Measurements from ENCODE around the gene RBMS3.

The RBMS3 gene

GRCh38 chr3:29853841-29854397 lies 573.0 kb downstream of the RBMS3 start:
- Histone ChIP-seq H3K9ac (ENCODE audit: low read length) (no peak overlapping the region), H3K27me3 (ENCODE audit: control insufficient read depth, insufficient read depth, low read length) (no peaks in the 10 kb centered on the region), H3K9me3 (ENCODE audit: control insufficient read depth, insufficient read depth, low read depth, low read length) (peaks cover 12% of the 10 kb centered on the region; the same call in 1 of the 2 replicates), H3K27ac (ENCODE audit: low read depth, low read length) (peak overlapping the region; percentile 3; the same call in 1 of the 2 replicates), H3K4me3 (ENCODE audit: low read depth, low read length) (no peak overlapping the region), H3K4me1 (ENCODE audit: control insufficient read depth, insufficient read depth, low read length) (peaks cover 8% of the 10 kb centered on the region), H3K36me3 (ENCODE audit: control insufficient read depth, insufficient read depth, low read length) (no peaks in the 10 kb centered on the region)

DNA sequence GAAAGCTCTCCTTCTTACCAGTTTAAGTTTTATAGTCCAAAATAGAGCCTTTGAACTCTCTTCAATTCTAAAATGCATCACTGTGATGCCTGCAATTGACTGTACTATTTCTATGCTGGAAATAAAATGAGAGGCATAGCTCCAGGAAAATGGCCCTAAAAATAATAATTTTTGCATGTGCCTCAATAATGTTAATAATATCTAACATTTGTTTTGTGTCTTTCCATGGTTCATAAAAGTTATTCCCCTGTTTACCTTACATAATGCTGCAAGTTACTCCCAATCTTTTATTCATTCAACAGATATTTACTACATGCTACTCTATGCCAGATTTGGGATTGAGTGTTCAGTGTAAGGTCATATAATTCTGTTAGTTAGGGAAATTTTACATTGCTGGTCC lies 574.0 kb downstream of the RBMS3 start:
- H3K9ac ChIP-seq (ENCODE audit: low read length) = no peak overlapping the region

GRCh38 chr3:29859726-29860270 lies 578.9 kb downstream of the RBMS3 start:
- Histone ChIP-seq H3K9me3 (ENCODE audit: control insufficient read depth, insufficient read depth, low read depth, low read length) (no peaks in the 10 kb centered on the region), H3K4me1 (ENCODE audit: control insufficient read depth, insufficient read depth, low read length) (no peaks in the 10 kb centered on the region), H3K4me3 (ENCODE audit: low read depth, low read length) (no peak overlapping the region), H3K27me3 (ENCODE audit: control insufficient read depth, insufficient read depth, low read length) (no peaks in the 10 kb centered on the region), H3K27ac (ENCODE audit: low read depth, low read length) (no peak overlapping the region), H3K9ac (ENCODE audit: low read length) (no peak overlapping the region), H3K36me3 (ENCODE audit: control insufficient read depth, insufficient read depth, low read length) (no peaks in the 10 kb centered on the region)

More for the DNA sequence above, 574.0 kb downstream of the RBMS3 start:
- H3K4me3 ChIP-seq (ENCODE audit: low read depth, low read length) = no peak overlapping the region
- H3K36me3 ChIP-seq (ENCODE audit: control insufficient read depth, insufficient read depth, low read length) = no peaks in the 10 kb centered on the region
- H3K27ac ChIP-seq (ENCODE audit: low read depth, low read length) = no peak overlapping the region
- H3K27me3 ChIP-seq (ENCODE audit: control insufficient read depth, insufficient read depth, low read length) = no peaks in the 10 kb centered on the region
- H3K9me3 ChIP-seq (ENCODE audit: control insufficient read depth, insufficient read depth, low read depth, low read length) = peaks cover 12% of the 10 kb centered on the region; the same call in 1 of the 2 replicates
- H3K4me1 ChIP-seq (ENCODE audit: control insufficient read depth, insufficient read depth, low read length) = peaks cover 4% of the 10 kb centered on the region

DNA sequence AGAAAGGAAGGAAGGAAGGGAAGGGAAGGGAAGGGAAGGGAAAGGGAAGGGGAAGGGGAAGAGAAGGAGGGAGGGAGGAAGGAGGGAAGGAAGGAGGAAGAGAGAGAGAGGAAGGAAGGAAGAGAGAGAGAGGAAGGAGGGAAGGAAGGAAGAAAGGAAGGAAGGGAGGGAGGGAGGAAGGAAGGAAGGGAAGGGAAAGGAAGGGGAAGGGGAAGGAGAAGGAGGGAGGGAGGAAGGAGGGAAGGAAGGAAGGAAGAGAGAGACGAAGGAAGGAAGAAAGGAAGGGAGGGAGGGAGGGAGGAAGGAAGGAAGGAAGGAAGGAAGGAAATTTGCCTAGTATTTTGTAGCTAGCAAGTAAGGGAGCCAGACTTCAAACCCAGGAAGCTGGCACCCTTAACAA lies 583.9 kb downstream of the RBMS3 start:
- Histone ChIP-seq H3K9me3 (ENCODE audit: control insufficient read depth, insufficient read depth, low read depth, low read length) (no peaks in the 10 kb centered on the region), H3K27ac (ENCODE audit: low read depth, low read length) (no peak overlapping the region), H3K4me1 (ENCODE audit: control insufficient read depth, insufficient read depth, low read length) (peaks cover 19% of the 10 kb centered on the region), H3K36me3 (ENCODE audit: control insufficient read depth, insufficient read depth, low read length) (no peaks in the 10 kb centered on the region), H3K9ac (ENCODE audit: low read length) (no peak overlapping the region), H3K4me3 (ENCODE audit: low read depth, low read length) (no peak overlapping the region), H3K27me3 (ENCODE audit: control insufficient read depth, insufficient read depth, low read length) (no peaks in the 10 kb centered on the region)

DNA sequence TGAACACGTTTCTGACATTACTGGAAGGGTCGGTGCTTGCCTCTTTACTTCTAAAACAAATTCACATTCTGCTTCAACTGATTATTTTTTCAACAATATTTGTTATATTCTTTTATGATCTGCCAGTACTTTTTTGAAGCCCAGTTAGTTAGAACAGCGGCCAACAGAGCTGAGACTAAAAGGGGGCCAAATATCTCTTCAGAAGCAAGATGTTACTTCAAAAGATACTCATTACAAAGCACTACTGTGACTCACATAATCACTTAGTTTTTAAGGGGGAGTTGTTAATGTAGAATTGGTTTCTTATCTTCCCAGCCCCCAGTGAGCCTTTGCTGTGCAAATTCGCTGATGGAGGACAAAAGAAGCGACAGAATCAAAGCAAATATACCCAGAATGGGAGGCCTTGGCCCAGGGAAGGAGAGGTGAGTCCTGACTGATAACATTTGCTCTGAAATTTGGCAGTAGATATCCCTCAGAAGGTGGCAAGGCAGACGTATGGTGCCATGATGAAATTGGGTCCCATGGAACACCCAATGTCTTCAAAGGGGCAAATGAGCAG lies 587.8 kb downstream of the RBMS3 start:
- peaks cover 29% of the 10 kb centered on the region for H3K4me1 ChIP-seq (ENCODE audit: control insufficient read depth, insufficient read depth, low read length)
- no peaks in the 10 kb centered on the region for H3K27me3 ChIP-seq (ENCODE audit: control insufficient read depth, insufficient read depth, low read length)
- no peak overlapping the region for H3K9ac ChIP-seq (ENCODE audit: low read length)
- H3K4me3 ChIP-seq (ENCODE audit: low read depth, low read length) = no peak overlapping the region
- no peaks in the 10 kb centered on the region for H3K9me3 ChIP-seq (ENCODE audit: control insufficient read depth, insufficient read depth, low read depth, low read length)
- peak overlapping the region; percentile 58; the same call in 1 of the 2 replicates for H3K27ac ChIP-seq (ENCODE audit: low read depth, low read length)
- no peaks in the 10 kb centered on the region for H3K36me3 ChIP-seq (ENCODE audit: control insufficient read depth, insufficient read depth, low read length)

GRCh38 chr3:29870136-29870535 lies 589.3 kb downstream of the RBMS3 start:
- H3K27ac ChIP-seq (ENCODE audit: low read depth, low read length) = no peak overlapping the region
- peaks cover 3% of the 10 kb centered on the region; the same call in 1 of the 2 replicates for H3K9me3 ChIP-seq (ENCODE audit: control insufficient read depth, insufficient read depth, low read depth, low read length)
- H3K36me3 ChIP-seq (ENCODE audit: control insufficient read depth, insufficient read depth, low read length) = no peaks in the 10 kb centered on the region
- peaks cover 29% of the 10 kb centered on the region for H3K4me1 ChIP-seq (ENCODE audit: control insufficient read depth, insufficient read depth, low read length)
- no peaks in the 10 kb centered on the region for H3K27me3 ChIP-seq (ENCODE audit: control insufficient read depth, insufficient read depth, low read length)
- no peak overlapping the region for H3K4me3 ChIP-seq (ENCODE audit: low read depth, low read length)
- no peak overlapping the region for H3K9ac ChIP-seq (ENCODE audit: low read length)

GRCh38 chr3:29871087-29871486 lies 590.2 kb downstream of the RBMS3 start:
- Histone ChIP-seq H3K4me1 (ENCODE audit: control insufficient read depth, insufficient read depth, low read length) (peaks cover 29% of the 10 kb centered on the region), H3K9ac (ENCODE audit: low read length) (no peak overlapping the region), H3K9me3 (ENCODE audit: control insufficient read depth, insufficient read depth, low read depth, low read length) (peaks cover 3% of the 10 kb centered on the region; the same call in 1 of the 2 replicates), H3K27me3 (ENCODE audit: control insufficient read depth, insufficient read depth, low read length) (no peaks in the 10 kb centered on the region), H3K27ac (ENCODE audit: low read depth, low read length) (no peak overlapping the region), H3K4me3 (ENCODE audit: low read depth, low read length) (no peak overlapping the region), H3K36me3 (ENCODE audit: control insufficient read depth, insufficient read depth, low read length) (no peaks in the 10 kb centered on the region)

DNA sequence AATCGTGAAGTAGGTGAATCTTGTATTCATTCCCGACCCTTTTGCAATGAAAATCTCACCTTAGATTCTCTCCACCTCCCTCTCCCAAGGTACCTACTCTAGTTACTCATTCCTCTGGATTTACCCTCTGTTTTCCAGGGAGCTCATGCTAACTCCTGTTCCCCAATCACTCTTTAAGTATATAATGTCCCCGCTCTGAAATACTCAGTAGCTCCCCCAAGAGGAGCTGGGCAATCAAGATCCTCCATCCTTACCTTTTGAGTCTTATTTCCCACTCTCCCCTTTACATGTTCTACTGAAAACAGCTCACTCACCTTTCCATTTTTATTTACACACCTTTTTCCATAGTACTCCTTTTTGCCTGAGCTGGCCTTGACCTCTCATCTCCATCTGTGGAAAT lies 599.9 kb downstream of the RBMS3 start:
- no peaks in the 10 kb centered on the region for H3K27me3 ChIP-seq (ENCODE audit: control insufficient read depth, insufficient read depth, low read length)
- no peaks in the 10 kb centered on the region for H3K4me1 ChIP-seq (ENCODE audit: control insufficient read depth, insufficient read depth, low read length)
- H3K36me3 ChIP-seq (ENCODE audit: control insufficient read depth, insufficient read depth, low read length) = no peaks in the 10 kb centered on the region
- H3K9ac ChIP-seq (ENCODE audit: low read length) = no peak overlapping the region
- H3K27ac ChIP-seq (ENCODE audit: low read depth, low read length) = no peak overlapping the region
- no peaks in the 10 kb centered on the region for H3K9me3 ChIP-seq (ENCODE audit: control insufficient read depth, insufficient read depth, low read depth, low read length)
- no peak overlapping the region for H3K4me3 ChIP-seq (ENCODE audit: low read depth, low read length)

- Histone ChIP-seq H3K36me3 (ENCODE audit: control insufficient read depth, insufficient read depth, low read length) (no peaks in the 10 kb centered on the region), H3K9me3 (ENCODE audit: control insufficient read depth, insufficient read depth, low read depth, low read length) (no peaks in the 10 kb centered on the region), H3K9ac (ENCODE audit: low read length) (no peak overlapping the region), H3K4me1 (ENCODE audit: control insufficient read depth, insufficient read depth, low read length) (no peaks in the 10 kb centered on the region), H3K27ac (ENCODE audit: low read depth, low read length) (no peak overlapping the region), H3K4me3 (ENCODE audit: low read depth, low read length) (no peak overlapping the region), H3K27me3 (ENCODE audit: control insufficient read depth, insufficient read depth, low read length) (no peaks in the 10 kb centered on the region)
Observed at GRCh38 chr3:29887451-29887850, 606.6 kb downstream of the RBMS3 start.

DNA sequence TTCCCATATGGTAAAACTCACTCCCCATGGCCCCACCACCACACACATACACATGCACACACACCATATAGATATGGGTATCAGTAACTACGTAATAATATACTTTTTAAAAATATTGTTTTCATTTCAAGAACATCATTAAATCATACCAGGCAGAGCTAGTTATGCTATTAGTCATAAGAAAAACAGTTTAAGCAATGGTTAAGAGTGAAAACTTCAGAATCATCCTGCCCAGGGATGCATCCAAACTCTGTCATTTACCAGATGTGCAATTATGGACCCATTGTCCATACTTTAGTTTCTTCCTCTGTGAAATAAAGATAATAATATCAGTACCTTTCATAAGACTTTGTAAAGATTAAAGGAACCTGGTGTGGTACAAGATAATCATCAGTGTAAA lies 608.3 kb downstream of the RBMS3 start:
- H3K27ac ChIP-seq (ENCODE audit: low read depth, low read length) = no peak overlapping the region

DNA sequence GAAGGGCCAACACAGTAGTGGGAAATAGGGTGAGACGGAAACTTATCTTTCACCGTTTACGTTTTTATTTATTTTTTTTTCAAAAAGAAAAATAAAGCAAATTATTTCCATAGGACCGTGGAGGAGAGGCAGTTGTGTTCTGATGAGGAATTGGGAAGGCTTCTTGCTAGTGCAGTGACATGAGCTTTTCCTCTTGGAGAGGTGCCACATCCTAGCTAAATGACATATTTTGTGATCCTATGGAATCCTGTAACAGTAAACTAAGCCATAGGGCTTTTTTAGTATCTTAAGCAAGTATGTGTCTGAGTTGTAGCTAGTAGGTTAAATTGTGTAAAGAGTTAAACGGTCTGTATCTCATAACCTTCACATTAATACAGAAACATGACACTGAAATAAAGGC lies 609.9 kb downstream of the RBMS3 start:
- H3K36me3 ChIP-seq (ENCODE audit: control insufficient read depth, insufficient read depth, low read length) = no peaks in the 10 kb centered on the region
- H3K4me1 ChIP-seq (ENCODE audit: control insufficient read depth, insufficient read depth, low read length) = no peaks in the 10 kb centered on the region
- H3K27ac ChIP-seq (ENCODE audit: low read depth, low read length) = no peak overlapping the region
- H3K27me3 ChIP-seq (ENCODE audit: control insufficient read depth, insufficient read depth, low read length) = no peaks in the 10 kb centered on the region
- no peak overlapping the region for H3K4me3 ChIP-seq (ENCODE audit: low read depth, low read length)
- no peaks in the 10 kb centered on the region for H3K9me3 ChIP-seq (ENCODE audit: control insufficient read depth, insufficient read depth, low read depth, low read length)
- H3K9ac ChIP-seq (ENCODE audit: low read length) = no peak overlapping the region

More for the DNA sequence above, 608.3 kb downstream of the RBMS3 start:
- Histone ChIP-seq H3K9ac (ENCODE audit: low read length) (no peak overlapping the region), H3K4me3 (ENCODE audit: low read depth, low read length) (no peak overlapping the region), H3K9me3 (ENCODE audit: control insufficient read depth, insufficient read depth, low read depth, low read length) (no peaks in the 10 kb centered on the region), H3K36me3 (ENCODE audit: control insufficient read depth, insufficient read depth, low read length) (no peaks in the 10 kb centered on the region), H3K27me3 (ENCODE audit: control insufficient read depth, insufficient read depth, low read length) (no peaks in the 10 kb centered on the region), H3K4me1 (ENCODE audit: control insufficient read depth, insufficient read depth, low read length) (no peaks in the 10 kb centered on the region)
